ENCODE measurements around the gene PDSS2.
"Not testable (repeated sequence)": the region's sequence is repeated elsewhere in the genome, so short reads cannot be mapped to it uniquely, and the experiment has no call there.

The PDSS2 gene

DNA sequence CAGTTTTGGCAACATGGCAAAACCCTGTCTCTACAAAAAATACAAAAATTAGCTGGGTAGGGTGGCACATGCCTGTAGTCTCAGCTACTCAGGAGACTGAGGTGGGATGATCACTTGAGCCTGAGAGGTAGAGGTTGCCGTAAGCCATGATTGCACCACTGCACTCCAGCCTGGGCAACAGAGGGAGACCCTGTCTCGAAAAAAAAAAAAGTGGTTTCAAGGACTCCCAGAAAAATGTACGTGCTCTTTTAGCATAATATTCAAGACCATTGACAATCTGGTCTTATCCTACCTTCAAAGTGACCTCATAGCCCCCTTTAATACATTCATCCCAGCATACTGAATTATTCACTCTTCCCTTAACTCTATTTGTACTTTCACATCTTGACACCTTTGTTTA lies 16.0 kb upstream of the PDSS2 start:
- not testable (repeated sequence) for DNase-seq, ATAC-seq

- no peak for ATAC-seq
- DNase-seq, result no peak
Measured at GRCh38 chr6:107473660-107474059, 14.3 kb upstream of the PDSS2 start.

GRCh38 chr6:107470364-107470763 lies 11.0 kb upstream of the PDSS2 start:
- no peak for ATAC-seq
- no peak for DNase-seq

- DNase-seq (no peak), ATAC-seq (no peak)
Measured at GRCh38 chr6:107466062-107466461, 6.7 kb upstream of the PDSS2 start.

DNA sequence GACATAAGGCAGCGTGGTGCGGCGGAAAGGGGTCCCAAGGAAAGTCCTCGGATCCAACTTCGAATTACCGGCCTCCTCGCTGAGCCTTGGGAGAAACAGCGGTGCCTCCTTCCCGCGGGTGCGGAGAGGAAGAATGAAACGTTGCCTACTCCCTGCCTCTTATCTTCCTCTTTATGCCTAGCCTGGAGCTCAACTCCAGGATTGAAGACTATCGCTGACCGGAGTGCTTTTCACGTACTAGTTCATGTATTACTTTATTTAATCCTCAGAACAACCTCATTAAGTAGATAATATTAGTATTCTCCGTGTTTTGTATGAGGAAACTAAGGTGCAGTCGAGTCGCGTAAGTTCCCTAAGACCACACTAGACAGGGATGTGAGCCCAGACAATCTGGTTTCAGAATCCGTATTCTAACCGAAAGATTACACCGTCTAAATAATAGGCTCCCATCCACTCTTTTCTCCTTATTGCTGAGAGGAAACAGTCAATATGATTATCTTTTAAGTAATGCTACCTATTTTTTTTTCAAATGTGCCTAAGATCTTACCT lies 793 bp upstream of the PDSS2 start:
- ATAC-seq (no peak), DNase-seq (no peak)

DNA sequence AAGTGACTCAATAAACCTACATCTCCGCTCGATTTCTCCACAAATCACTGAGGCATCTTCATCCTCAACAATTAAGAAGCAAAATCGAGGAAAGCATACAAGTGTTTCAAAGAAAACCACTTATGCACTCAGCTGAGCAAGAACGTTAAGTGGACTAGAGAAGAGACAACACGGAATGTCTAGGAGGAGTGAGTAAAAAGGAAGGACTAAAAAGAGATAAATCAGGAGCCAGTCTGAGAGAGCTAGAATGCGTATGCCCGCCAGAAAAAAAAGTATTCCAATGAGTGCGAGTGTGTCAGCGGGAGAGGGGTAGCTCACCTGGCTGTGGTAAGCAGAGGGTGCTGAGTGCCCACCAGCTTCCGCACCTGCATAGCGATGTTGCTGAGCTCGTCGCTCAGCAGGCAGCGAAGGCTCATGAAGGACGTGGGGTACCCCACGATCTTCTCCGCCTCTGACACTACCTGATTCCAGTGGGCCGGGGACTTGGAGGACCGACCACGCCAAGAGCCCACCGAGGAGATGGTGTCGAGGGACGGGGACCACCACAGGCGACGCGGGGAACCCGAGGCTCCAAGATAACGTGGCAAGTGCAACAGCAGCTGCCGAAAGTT lies 587 bp downstream of the PDSS2 start:
- ATAC-seq (peak; percentile 19), DNase-seq (peak; percentile 38)

DNA sequence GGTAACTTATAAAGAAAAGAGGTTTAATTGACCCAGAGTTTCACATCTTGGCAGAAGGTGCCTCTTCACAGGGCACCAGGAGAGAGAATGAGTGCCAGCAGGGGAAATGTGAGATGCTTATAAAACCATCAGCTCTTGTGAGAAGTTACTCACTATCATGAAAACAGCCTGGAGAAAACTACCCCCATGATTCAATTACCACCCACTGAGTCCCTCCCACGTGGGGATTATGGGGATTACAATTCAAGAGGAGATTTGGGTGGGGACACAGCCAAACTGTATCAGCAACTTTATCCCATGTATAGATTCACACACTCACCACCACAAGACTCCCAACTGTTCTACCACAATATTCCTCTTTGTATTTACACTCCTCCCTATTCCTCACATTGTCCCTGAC lies 10.6 kb downstream of the PDSS2 start:
- ATAC-seq (no peak), DNase-seq (no peak)

GRCh38 chr6:107447663-107448216 lies 11.6 kb downstream of the PDSS2 start:
- ATAC-seq (no peak), DNase-seq (no peak)

DNA sequence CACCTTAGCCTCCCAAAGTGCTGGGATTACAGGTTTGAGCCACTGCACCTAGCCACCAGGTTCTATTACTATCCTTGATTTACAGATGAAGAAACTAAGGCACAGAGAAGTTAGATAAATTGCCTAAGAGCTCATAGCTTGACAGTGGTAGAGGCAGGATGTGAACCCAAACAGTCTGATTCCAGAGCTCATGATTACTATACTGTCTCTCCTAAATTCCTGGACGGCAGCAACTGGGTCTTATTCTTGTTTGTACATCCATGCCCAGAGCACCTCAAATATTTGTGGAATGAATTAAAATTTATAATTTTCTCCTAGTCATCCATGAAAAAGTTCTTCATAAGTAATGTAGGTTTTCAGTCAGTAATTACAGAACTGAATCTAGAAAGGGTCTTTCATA lies 15.1 kb downstream of the PDSS2 start:
- no peak for DNase-seq
- no peak for ATAC-seq

DNA sequence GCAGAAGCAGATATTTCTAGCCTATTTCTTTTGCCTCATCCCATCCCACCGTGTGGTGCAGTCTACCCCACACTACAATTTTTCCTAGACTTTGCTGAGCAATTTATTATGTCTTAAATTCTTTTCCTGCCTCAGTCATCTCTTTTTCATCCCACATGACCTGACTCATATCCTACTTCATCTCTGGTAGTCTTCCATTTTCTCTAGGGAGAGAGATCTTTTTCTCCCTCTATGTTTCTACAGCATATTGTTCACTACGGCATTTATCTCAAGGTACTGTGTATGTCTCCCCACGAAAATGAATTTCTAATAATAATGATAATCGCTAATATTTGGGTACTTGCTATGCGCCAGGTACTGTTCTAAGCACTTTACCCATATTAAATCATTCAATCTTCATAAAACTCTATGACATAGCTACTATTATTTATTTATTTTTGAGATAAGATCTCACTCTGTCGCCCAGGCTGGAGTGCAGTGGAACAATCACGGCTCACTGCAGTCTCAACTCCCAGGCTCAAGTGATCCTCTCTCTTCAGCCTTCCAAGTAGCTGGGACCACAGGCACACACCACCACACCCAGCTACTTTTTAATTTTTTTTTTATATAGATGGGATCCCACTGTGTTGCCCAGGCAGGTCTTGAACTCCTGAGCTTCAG lies 15.6 kb downstream of the PDSS2 start:
- ATAC-seq, result no peak
- no peak for DNase-seq

DNA sequence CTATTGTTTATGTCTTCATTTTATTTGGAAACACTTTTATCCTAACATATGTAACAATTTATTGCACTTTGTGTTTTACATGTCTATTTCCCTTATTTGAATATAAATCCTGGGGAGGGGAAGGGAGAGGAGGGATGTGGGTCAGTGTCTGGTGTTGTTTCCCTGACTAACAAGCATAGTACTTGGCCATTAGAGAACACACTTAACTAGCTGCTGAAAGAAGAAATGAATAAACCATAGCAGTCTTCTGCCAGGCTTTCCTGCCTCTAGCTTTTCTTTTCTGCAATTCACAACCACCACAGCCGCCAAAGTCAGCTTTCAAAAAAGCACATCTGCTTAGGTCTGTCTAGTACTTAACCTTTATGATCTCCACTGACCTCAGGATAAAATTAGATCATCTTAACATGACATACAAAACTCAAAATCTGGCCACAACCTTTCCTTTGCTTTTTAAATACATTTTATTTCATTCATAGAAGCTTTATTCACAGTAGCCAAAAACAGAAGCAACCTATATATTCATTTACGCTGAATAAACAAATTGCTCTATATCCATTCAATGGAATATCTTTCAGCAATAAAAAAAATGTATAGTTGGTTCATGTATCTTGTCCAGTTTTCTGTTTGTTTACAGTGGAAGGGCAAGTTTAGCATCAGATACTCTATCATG lies 16.3 kb downstream of the PDSS2 start:
- ATAC-seq (no peak), DNase-seq (no peak)

DNA sequence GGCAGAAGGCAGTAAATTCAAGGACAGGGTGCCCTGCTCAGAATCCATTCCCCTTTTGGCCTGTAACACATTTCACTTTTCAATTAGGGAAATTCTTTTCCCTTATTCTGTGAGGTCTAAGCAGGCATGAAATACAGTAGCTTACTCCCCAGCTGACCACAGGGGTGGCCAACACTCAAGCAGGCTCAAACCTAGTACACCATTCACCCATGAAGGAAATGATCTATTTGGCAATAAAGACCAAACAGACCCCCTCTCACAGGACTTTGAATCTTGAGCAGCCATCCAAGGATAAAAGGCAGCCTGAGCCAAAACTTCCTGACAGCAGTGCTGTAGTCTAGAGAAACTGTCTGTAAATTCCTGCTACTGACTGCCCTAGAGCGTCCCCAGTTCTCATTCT lies 17.7 kb downstream of the PDSS2 start:
- no peak for ATAC-seq
- no peak for DNase-seq

DNA sequence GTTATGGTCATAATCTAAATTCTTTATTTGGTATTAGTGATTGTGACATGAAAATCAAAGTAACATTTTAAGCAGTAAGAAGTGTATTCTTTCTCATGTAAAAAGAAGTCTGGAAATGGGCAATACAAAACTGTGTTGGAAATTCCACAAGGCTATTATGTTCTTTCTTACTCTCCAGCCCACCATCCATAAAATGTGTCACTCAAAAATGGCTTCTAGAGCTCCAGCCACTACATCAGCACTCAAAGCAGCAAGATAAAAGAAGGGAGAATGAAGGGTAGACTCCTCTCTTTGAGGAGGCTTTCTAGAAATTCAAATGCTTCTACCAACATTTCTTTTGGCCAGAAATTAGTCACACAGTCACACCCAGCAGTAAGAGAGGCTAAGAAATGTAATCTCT lies 18.4 kb downstream of the PDSS2 start:
- no peak for ATAC-seq
- DNase-seq, result no peak

GRCh38 chr6:107439406-107439805 lies 20.0 kb downstream of the PDSS2 start:
- ATAC-seq (no peak), DNase-seq (no peak)

DNA sequence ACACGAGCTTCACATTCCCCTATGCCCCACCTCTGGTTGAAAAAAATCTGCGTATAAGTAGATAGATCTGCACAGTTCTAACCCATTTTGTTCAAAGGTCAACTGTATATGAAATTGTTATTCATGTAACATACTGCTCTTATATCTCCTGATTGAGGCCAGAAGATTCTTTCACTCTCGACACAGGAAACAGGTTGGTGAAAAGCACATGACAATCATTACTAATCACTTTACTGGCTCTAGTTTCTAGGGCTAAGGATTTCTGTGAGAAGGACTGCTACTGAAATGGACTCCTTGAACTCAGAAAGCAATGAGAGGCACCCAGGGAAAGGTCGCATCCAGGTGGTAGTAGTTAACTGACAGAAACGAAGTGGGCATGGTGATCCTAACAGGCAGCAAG lies 21.7 kb downstream of the PDSS2 start:
- no peak for DNase-seq
- no peak for ATAC-seq

DNA sequence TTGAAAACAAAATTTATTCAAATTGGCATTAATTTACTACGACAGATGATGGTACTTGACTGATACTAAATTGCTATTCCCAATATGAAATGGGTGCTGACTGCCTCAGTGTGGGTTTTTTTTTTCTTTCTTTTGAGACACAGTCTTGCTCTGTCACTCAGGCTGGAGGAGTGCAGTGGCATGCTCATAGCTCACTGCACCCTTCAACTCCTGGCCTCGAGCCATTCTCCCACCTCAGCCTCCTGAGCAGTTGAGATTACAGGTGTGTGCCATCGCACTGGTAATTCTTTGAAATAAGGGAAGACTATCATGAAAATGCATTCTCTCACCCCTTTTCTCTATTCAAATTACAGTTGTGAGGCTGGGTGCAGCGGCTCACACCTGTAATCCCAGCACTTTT lies 22.5 kb downstream of the PDSS2 start:
- DNase-seq, result no peak
- no peak for ATAC-seq

GRCh38 chr6:107435798-107436197 lies 23.6 kb downstream of the PDSS2 start:
- no peak for ATAC-seq
- no peak for DNase-seq

- DNase-seq, result no peak
- ATAC-seq, result no peak
Measured at GRCh38 chr6:107434812-107435211, 24.6 kb downstream of the PDSS2 start.

GRCh38 chr6:107425951-107426350 lies 33.4 kb downstream of the PDSS2 start:
- ATAC-seq, DNase-seq: not testable (repeated sequence)

DNA sequence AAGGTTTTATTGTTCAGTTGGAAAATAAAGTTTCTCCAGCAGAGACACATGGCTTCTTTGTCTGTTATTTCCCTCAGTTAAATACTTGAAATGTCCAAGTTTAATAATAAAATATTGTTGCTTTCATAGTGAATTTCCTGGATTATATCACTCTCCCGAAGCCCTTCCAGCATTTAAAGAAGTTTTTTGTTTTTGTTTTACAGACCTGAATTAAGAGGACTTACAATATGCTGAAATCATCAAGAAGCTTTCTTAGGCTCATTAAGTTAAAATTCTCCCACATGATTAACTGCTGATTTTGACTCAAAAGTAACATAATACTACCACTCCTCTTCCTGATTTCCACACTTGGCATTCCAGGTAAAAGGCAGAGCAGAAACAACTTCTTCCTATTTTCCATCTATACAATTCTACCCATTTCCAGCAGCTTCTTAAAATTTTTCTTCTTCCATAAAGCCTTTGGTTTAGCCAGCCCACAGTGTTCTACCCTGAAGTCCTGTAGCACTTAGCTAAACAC lies 35.8 kb downstream of the PDSS2 start:
- no peak for ATAC-seq
- no peak for DNase-seq

- ATAC-seq (no peak), DNase-seq (no peak)
Measured at GRCh38 chr6:107421696-107422256, 37.6 kb downstream of the PDSS2 start.

GRCh38 chr6:107419733-107420132 lies 39.6 kb downstream of the PDSS2 start:
- no peak for DNase-seq
- no peak for ATAC-seq

GRCh38 chr6:107418118-107418517 lies 41.2 kb downstream of the PDSS2 start:
- no peak for DNase-seq

More at GRCh38 chr6:107418118-107418517, 41.2 kb downstream of the PDSS2 start:
- no peak for ATAC-seq

Measured in stimulated activated naive CD8-positive, alpha-beta T cell treated with anti-CD3 and anti-CD28 coated beads, Interleukin-15, Interleukin-2, amounts not matched to agents 100 U/mL and 50 U/mL, for 24 hours (primary cell).